ENCODE data around the gene HSPG2.
"Not testable (repeated sequence)": the region's sequence is repeated elsewhere in the genome, so short reads cannot be mapped to it uniquely, and the experiment has no call there.

Gene HSPG2

DNA sequence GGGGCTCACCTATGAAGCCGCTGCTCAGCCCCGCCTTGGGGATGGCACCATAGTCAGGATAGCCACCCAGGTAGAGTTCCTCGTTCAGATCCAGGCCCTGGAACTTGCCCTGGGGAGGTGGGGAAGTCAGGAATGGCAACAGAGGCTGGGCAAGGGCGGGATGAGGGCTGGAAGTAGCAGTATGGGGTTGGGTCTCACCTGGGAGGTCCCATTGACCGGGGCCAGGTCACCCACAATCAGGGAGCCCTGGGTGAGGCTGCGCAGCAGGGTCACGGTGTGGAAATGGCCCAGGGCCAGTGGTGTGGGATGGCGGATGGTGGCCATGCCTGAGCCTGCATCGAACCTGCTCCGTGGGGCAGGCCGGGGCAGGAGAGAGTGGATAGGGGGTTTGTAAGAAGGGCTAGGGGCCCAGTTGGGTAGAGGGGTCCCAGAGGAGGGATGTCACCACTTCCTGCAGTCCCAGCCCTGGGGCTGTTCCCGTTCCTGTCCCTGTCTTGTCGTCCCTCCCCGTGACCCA, 105.6 kb downstream of the HSPG2 start:
- TF ChIP-seq FOXP2 (optimal IDR thresholded peaks at IDR 0.05; ENCODE audit: control extremely low read depth, extremely low read length, insufficient read depth) (no peak), POLR2AphosphoS5 (IDR thresholded peaks at IDR 0.05; ENCODE audit: borderline replicate concordance, low read depth, low read length) (no peak), EZH2 (IDR thresholded peaks at IDR 0.05) (no peak)
- Histone ChIP-seq H3K4me3 (no peak overlapping the region), H3K36me3 (ENCODE audit: insufficient read depth, low read length) (no peaks in the 10 kb centered on the region; the same call in 1 of the 2 replicates), H3K9ac (ENCODE audit: insufficient read length) (no peak overlapping the region), H3K27ac (no peak overlapping the region), H3K9me3 (ENCODE audit: low read depth, low read length) (no peaks in the 10 kb centered on the region)
- DNase-seq (ENCODE audit: low read depth, low spot score) = no peak

DNA sequence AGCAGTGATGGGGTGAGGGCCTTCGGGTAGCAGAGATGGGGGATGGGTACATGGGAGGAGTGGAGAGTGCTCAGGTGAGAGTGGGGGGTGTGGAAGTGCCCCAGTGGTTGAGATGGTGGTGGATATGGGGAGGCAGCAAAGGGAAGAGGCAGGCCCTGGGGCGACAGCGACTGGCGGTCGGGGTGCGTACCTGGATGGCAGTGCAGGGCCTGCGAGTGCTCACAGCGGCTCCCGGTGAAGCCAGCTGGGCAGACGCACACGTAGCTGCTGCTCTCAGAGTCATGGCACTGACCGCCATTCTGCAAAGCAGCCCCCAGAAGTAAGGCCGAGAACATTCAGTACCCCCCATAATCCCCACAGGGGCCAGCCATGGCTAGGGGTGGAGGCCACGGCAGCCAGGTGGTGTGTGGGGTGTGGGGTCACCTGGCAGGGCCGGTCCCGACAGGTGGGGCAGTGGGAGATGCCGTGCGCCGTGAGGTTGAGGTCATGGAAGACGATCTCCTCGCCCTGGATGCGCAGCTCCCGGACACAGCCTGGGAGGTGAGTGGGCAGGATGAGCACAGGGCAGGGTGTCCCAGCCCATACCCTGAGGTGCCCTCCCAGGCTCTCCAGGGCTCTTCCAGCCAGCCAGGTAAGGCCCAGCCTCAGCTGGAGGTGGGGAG, 106.2 kb downstream of the HSPG2 start:
- Histone ChIP-seq H3K9me3 (ENCODE audit: low read depth, low read length) (no peaks in the 10 kb centered on the region), H3K4me3 (no peak overlapping the region), H3K9ac (ENCODE audit: insufficient read length) (no peak overlapping the region), H3K27ac (no peak overlapping the region), H3K36me3 (ENCODE audit: insufficient read depth, low read length) (no peaks in the 10 kb centered on the region; the same call in 1 of the 2 replicates)
- TF ChIP-seq FOXP2 (optimal IDR thresholded peaks at IDR 0.05; ENCODE audit: control extremely low read depth, extremely low read length, insufficient read depth) (no peak), POLR2AphosphoS5 (IDR thresholded peaks at IDR 0.05; ENCODE audit: borderline replicate concordance, low read depth, low read length) (no peak), EZH2 (IDR thresholded peaks at IDR 0.05) (no peak)
- DNase-seq (ENCODE audit: low read depth, low spot score) = no peak

DNA sequence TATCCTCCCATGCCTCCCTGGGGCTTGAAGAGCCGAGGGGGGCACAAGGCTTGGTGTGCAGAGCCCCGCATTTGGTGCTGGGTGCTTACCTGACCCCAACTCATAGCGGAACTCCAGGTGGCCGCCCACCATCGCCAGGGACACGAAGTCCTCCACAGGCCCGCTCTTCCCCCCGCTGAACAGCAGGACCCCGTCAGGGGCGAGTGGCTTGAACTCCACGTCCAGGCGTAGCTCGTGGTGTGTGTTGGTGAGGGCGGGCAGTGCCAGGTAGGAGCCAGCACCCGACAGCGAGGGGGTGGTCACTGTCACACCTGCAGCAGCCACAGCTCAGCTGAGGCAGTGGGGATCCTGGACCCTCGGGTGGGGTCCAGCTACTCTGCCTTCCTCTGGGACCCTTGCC, 107.8 kb downstream of the HSPG2 start:
- Histone ChIP-seq H3K36me3 (ENCODE audit: insufficient read depth, low read length) (no peaks in the 10 kb centered on the region; the same call in 1 of the 2 replicates), H3K27ac (no peak overlapping the region), H3K4me3 (no peak overlapping the region), H3K9me3 (ENCODE audit: low read depth, low read length) (no peaks in the 10 kb centered on the region), H3K9ac (ENCODE audit: insufficient read length) (no peak overlapping the region)
- no peak for DNase-seq (ENCODE audit: low read depth, low spot score)
- TF ChIP-seq EZH2 (IDR thresholded peaks at IDR 0.05) (no peak), POLR2AphosphoS5 (IDR thresholded peaks at IDR 0.05; ENCODE audit: borderline replicate concordance, low read depth, low read length) (no peak), FOXP2 (optimal IDR thresholded peaks at IDR 0.05; ENCODE audit: control extremely low read depth, extremely low read length, insufficient read depth) (no peak)

DNA sequence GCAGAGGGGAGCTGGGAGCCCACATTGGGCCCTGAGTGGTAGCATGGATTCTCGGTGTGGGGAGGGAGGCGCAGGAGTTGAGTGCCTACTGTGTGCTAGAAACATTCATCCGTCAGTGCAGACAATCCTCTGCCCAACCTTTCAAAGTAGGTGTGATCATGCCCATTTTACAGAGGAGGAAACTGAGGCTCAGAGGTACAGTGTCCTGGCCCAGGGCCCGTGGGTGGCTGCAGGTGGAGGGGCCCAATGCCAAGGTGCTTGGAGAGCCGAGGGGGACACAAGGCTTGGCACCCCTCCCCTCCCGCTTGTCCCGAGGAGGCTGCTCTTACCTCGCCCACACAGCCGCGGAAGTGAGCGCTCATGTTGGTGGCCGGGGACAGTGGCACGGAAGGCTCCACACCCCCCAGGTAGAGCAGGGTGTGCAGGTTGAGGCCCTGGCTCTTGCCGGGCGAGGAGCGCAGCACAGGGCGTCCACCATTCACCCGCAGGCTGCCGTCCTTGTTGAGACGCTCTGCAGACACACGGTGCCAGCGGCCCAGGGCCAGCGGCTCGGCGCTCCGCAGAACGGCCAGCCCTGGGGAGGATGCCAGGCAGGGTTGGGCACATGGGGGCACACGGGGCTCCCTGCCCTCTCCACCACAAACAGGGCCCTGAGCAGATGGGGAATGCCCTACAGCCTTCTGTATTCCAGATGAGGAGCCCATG, 108.5 kb downstream of the HSPG2 start:
- Histone ChIP-seq H3K4me3 (no peak overlapping the region), H3K27ac (no peak overlapping the region), H3K36me3 (ENCODE audit: insufficient read depth, low read length) (no peaks in the 10 kb centered on the region), H3K9me3 (ENCODE audit: low read depth, low read length) (no peaks in the 10 kb centered on the region), H3K9ac (ENCODE audit: insufficient read length) (no peak overlapping the region)
- no peak for DNase-seq (ENCODE audit: low read depth, low spot score)
- TF ChIP-seq FOXP2 (optimal IDR thresholded peaks at IDR 0.05; ENCODE audit: control extremely low read depth, extremely low read length, insufficient read depth) (no peak), EZH2 (IDR thresholded peaks at IDR 0.05) (no peak), POLR2AphosphoS5 (IDR thresholded peaks at IDR 0.05; ENCODE audit: borderline replicate concordance, low read depth, low read length) (no peak)

DNA sequence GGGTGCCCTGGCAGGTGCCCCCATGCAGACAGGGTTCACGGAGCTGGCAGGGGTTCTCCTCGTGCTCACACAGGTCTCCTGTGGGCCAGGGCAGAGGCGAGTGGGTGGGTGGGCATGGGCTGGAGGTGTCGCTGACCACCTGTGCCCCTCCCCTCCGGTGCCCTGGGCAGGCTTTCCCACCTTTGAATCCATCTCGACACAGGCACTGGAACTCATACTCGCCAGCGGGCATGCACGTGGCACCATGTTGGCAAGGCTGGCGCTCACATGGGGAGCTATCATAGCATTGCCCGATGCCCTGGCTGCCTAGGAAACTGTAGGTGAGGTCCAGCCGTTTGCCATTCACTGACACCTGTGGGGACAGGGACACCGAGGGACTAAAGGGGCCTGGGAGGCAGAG, 109.0 kb downstream of the HSPG2 start:
- H3K9me3 ChIP-seq (ENCODE audit: low read depth, low read length) = no peaks in the 10 kb centered on the region
- no peak for DNase-seq (ENCODE audit: low read depth, low spot score)
- no peaks in the 10 kb centered on the region for H3K36me3 ChIP-seq (ENCODE audit: insufficient read depth, low read length)
- TF ChIP-seq POLR2AphosphoS5 (IDR thresholded peaks at IDR 0.05; ENCODE audit: borderline replicate concordance, low read depth, low read length) = no peak
- TF ChIP-seq FOXP2 (optimal IDR thresholded peaks at IDR 0.05; ENCODE audit: control extremely low read depth, extremely low read length, insufficient read depth) = no peak
- no peak for TF ChIP-seq EZH2 (IDR thresholded peaks at IDR 0.05)
- no peak overlapping the region for H3K4me3 ChIP-seq
- H3K27ac ChIP-seq = no peak overlapping the region
- no peak overlapping the region for H3K9ac ChIP-seq (ENCODE audit: insufficient read length)

DNA sequence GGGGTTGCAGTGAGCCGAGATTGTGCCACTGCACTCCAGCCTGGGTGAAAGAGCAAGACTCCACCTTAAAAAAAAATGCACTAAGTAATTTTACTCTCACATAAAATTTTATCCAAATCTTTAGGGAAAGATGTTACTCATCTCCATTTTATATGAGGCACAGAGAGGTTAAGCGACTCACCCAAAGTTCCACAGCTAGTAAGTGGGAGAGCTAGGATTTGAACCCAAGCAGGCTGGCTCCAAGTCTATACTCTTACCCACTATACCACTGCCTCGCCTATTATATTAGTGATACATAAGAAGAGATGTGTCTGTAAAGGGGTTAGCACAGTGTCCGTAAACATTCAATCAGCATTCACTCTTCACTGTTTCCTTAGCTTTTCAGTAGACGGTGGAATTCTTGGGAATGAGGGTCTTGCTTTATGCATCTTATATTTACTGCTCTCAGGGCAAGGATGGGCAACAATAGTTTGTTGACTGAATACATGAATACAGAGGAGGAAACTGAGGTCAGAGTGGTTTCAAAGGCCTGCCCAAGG, 109.9 kb downstream of the HSPG2 start:
- DNase-seq (ENCODE audit: low read depth, low spot score) = no peak
- TF ChIP-seq POLR2AphosphoS5 (IDR thresholded peaks at IDR 0.05; ENCODE audit: borderline replicate concordance, low read depth, low read length) (no peak), FOXP2 (optimal IDR thresholded peaks at IDR 0.05; ENCODE audit: control extremely low read depth, extremely low read length, insufficient read depth) (no peak), EZH2 (IDR thresholded peaks at IDR 0.05) (no peak)

DNA sequence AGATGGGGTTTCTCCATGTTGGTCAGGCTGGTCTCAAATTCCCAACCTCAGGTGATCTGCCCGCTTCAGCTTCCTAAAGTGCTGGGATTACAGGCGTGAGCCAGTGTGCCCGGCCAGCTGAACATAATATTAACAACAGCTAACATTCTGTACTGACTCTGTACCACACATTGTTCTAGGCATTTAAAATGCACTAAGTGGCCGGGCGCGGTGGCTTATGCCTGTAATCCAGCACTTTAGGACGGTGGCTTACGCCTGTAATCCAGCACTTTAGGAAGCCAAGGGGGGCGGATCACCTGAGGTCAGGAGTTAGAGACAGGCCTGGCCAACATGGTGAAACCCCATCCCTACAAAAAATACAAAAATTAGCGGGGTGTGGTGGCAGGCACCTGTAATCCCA, 110.4 kb downstream of the HSPG2 start:
- H3K9ac ChIP-seq (ENCODE audit: insufficient read length); H3K36me3 ChIP-seq (ENCODE audit: insufficient read depth, low read length); DNase-seq (ENCODE audit: low read depth, low spot score); H3K4me3 ChIP-seq; H3K27ac ChIP-seq; H3K9me3 ChIP-seq (ENCODE audit: low read depth, low read length): not testable (repeated sequence)

More for the DNA sequence above, 109.9 kb downstream of the HSPG2 start:
- H3K4me3 ChIP-seq = no peak overlapping the region
- H3K36me3 ChIP-seq (ENCODE audit: insufficient read depth, low read length) = no peaks in the 10 kb centered on the region
- no peak overlapping the region for H3K27ac ChIP-seq
- H3K9me3 ChIP-seq (ENCODE audit: low read depth, low read length) = no peaks in the 10 kb centered on the region
- H3K9ac ChIP-seq (ENCODE audit: insufficient read length) = no peak overlapping the region

DNA sequence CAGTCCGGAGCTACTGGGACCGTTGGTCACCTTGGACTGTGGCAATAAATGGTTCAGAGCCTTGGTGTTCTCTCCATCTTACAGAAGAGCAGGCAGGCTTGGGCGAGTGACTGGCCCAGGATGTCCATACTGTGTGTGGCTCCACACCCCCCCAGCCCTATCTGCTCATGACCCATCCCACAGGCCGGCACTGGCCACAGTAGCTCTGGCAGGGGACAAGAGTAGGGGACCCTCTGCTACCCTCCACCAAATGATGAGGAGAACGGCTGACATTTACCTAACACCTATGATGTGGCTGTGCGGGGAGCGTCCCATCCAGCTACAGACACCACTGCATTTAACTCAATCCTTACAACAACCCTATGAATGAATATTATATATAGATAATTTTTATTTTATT, 111.7 kb downstream of the HSPG2 start:
- Histone ChIP-seq H3K9me3 (ENCODE audit: low read depth, low read length) (no peaks in the 10 kb centered on the region), H3K4me3 (no peak overlapping the region), H3K9ac (ENCODE audit: insufficient read length) (no peak overlapping the region), H3K27ac (no peak overlapping the region), H3K36me3 (ENCODE audit: insufficient read depth, low read length) (no peaks in the 10 kb centered on the region)
- no peak for TF ChIP-seq POLR2AphosphoS5 (IDR thresholded peaks at IDR 0.05; ENCODE audit: borderline replicate concordance, low read depth, low read length)
- no peak for TF ChIP-seq FOXP2 (optimal IDR thresholded peaks at IDR 0.05; ENCODE audit: control extremely low read depth, extremely low read length, insufficient read depth)
- TF ChIP-seq EZH2 (IDR thresholded peaks at IDR 0.05) = no peak
- no peak for DNase-seq (ENCODE audit: low read depth, low spot score)
